ENCODE results near the gene MMP8.

DNA sequence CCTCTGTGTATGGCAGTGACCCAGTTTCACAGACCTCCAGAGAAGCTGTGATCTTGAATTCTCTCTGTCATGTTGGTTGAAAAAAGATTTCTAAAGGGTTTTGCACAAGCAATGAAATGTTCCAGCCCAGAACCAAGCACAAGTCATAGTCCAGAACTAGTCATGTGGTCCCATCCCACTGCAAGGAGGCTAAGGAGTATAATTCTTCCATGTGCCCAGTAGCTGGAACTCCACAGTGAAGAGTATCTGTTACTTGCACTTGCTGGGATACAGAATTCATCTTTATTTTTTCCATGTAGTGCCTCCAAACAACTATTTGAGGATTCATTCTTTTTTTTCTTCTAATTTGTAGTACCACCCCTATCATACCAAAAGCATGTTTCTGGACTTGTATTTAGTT, 9.9 kb upstream of the MMP8 start:
- TF ChIP-seq RAD21 (IDR thresholded peaks at IDR 0.05; ENCODE audit: low read depth) (no peak), YY1 (IDR thresholded peaks at IDR 0.05; ENCODE audit: low read depth) (no peak), EP300 (IDR thresholded peaks at IDR 0.05; ENCODE audit: borderline replicate concordance) (no peak), ZBTB7A (IDR thresholded peaks at IDR 0.05; ENCODE audit: low read depth) (no peak), REST (IDR thresholded peaks at IDR 0.05; ENCODE audit: low read depth) (no peak), CEBPB (IDR thresholded peaks at IDR 0.05) (no peak), MAX (IDR thresholded peaks at IDR 0.05) (no peak), TEAD4 (IDR thresholded peaks at IDR 0.05) (no peak), TAF1 (IDR thresholded peaks at IDR 0.05; ENCODE audit: low read depth) (no peak), FOXM1 (IDR thresholded peaks at IDR 0.05; ENCODE audit: borderline replicate concordance, low read depth) (no peak), CREB1 (IDR thresholded peaks at IDR 0.05; ENCODE audit: low read depth) (no peak), NFIC (IDR thresholded peaks at IDR 0.05) (no peak)
